GM12875 (cell line): ENCODE data around the gene LBHD2.
"Not testable (repeated sequence)": the region's sequence is repeated elsewhere in the genome, so short reads cannot be mapped to it uniquely, and the experiment has no call there.

Experiments used
- H3K4me3 ChIP-seq: one replicate; pipeline ENCODE4 v1.5.1; 2011; ENCODE audit warnings: low read depth, low read length, control low read depth
- CTCF ChIP-seq: IDR thresholded peaks from 2 replicates; pipeline ENCODE4 v1.5.1; 2011; ENCODE audit warnings: low read depth, mild to moderate bottlenecking, control low read depth, inconsistent platforms, low read length, moderate library complexity, borderline replicate concordance; ENCODE audit not compliant: insufficient read depth

Gene LBHD2

GRCh38 chr14:103084021-103084919, at the start of gene LBHD2:
LBHD2 (plus strand) TSS chr14:103084210; CDS start chr14:103086013, 1,803 bp downstream.
- H3K4me3 ChIP-seq = no peak within 1 kb of the TSS
- TF ChIP-seq CTCF = no peak

DNA sequence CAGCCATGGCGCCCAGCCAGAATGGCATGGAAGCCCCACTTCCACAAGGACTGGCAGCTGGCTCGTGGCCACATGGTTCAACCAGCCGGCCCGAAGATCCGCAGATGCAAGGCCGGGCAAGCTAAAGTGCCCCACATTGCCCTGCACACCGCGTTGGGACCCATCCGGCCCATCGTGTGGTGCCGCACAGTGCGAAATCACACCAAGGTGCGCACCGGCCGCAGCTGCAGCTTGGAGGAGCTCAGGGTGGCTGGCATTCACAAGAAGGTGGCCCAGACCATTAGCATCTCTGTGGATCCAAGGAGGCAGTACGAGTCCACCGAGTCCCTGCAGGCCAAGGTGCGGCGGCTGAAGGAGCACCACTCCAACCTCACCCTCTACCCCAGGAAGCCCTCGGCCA, 42.5 kb upstream of the LBHD2 start:
- H3K4me3 ChIP-seq = no peak overlapping the region
- no peak for TF ChIP-seq CTCF

GRCh38 chr14:103043257-103044015, 40.6 kb upstream of the LBHD2 start:
- H3K4me3 ChIP-seq = no peak overlapping the region
- no peak for TF ChIP-seq CTCF

DNA sequence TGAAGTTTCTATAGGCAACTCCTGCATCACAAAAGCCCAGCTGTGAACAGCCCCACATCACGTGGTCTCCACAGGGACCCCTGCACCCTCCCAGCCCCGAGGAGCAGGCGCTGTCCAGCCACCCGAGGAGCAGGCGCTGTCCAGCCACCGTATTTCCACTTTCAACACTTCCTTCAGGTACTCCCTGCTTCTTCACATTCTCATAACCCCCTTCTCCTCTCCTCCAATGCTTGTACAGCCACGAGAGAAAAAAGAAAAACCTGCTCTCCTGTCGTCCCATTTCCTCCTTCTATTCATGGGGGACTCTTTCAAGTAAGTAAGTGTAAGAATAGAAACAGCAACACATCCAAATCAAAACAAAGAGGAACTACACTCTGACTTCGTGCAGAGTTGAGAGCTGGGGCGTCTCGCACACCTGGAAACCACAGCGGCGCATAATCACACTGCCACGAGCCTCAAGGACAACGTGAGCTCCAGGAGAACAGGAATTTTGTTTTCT, 38.6 kb upstream of the LBHD2 start:
- peak overlapping the region; percentile 17 for H3K4me3 ChIP-seq
- no peak for TF ChIP-seq CTCF

- H3K4me3 ChIP-seq = not testable (repeated sequence)
These were observed 36.6 kb upstream of the LBHD2 start for GRCh38 chr14:103047453-103047852.

DNA sequence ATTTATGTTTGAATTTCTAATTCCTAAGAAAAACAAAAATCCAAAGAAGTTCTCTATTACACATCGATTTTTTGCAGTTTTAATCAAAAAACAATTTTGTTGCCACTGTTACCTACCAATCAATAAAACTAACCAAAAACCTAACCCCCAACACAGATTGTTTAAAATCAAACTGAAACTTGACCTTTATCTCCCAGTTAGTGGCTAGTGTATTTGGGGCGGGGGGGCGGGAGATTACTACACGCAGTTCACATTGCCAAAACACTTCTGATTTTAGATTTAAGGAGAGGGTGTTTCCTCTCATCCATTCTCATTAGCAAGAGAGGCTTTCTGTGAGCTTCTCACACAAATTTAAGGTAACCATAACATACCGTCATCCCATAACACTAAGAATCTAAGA, 33.1 kb upstream of the LBHD2 start:
- no peak overlapping the region for H3K4me3 ChIP-seq
- no peak for TF ChIP-seq CTCF

DNA sequence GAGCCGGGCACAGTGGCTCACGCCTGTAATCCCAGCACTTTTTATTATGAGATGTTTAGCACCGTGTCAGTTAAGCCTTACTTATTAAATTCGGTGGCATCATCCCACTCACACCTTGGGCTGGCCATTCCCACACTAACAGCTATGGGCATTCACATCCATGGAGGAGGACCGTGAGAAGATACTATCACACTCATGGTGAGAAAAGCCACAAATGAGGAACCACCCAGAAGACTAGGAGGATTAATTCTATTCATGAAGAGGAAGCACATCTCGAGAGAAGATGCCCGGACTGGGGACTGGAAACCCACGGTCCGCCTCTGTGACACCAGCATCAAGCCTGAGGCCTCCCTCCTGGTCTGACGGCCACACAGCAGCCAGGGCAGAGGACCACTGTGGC, 31.6 kb upstream of the LBHD2 start:
- no peak for TF ChIP-seq CTCF
- no peak overlapping the region for H3K4me3 ChIP-seq
